BJ (cell line): ENCODE measurements around the gene GTF2IRD1. TPM values are rescaled to one million over a fixed set of nuclear protein-coding genes. Genes with fewer than 3 reads are reported as not detected.

ENCODE experiments used
- CTCF ChIA-PET: fragments of 350-600 bp; formaldehyde crosslinking; extraction: SDS; loops from one replicate; lab custom pipeline; 2021; ENCODE audit warnings: antibody characterized with exemption, inconsistent platforms; lab: Yijun Ruan, JAX
- POLR2A ChIA-PET: fragments of 300-600 bp; sonication (Branson Sonifier 250); formaldehyde crosslinking; extraction: SDS; loops from one replicate; lab custom pipeline; 2021; ENCODE audit warnings: antibody characterized with exemption; lab: Charles Lee
- DNase-seq: peaks from one replicate; pipeline ENCODE4 v3.0.0-alpha.2; 2011; ENCODE audit warnings: low read depth
- H3K27me3 ChIP-seq: 2 replicates; pipeline ENCODE4 v1.6.0; 2011; ENCODE audit warnings: low read length; ENCODE audit not compliant: control insufficient read depth, insufficient read depth
- H3K36me3 ChIP-seq: 2 replicates; pipeline ENCODE4 v1.5.1; 2011; ENCODE audit warnings: low read length; ENCODE audit not compliant: control insufficient read depth, insufficient read depth
- H3K4me3 ChIP-seq: 2 replicates; pipeline ENCODE4 v1.5.1; 2011; ENCODE audit warnings: low read depth, mild to moderate bottlenecking, control low read depth, low read length
- polyA plus RNA-seq: library from polyadenylated mRNA; depleted of rRNA; stranded (reverse); fragments of >200 nt; gene quantifications from 2 replicates; pipeline ENCODE4 v1.2.3, GENCODE V29; 2011
- TF ChIP-seq, protein P1 (sequence below): IDR thresholded peaks from 2 replicates; pipeline ENCODE4 v1.5.1; 2011; ENCODE audit warnings: low read depth, mild to moderate bottlenecking, control low read depth, inconsistent platforms, low read length, moderate library complexity; ENCODE audit not compliant: insufficient read depth

GTF2IRD1 gene
- polyA plus RNA-seq, 1 experiment = 29.0 TPM

DNA sequence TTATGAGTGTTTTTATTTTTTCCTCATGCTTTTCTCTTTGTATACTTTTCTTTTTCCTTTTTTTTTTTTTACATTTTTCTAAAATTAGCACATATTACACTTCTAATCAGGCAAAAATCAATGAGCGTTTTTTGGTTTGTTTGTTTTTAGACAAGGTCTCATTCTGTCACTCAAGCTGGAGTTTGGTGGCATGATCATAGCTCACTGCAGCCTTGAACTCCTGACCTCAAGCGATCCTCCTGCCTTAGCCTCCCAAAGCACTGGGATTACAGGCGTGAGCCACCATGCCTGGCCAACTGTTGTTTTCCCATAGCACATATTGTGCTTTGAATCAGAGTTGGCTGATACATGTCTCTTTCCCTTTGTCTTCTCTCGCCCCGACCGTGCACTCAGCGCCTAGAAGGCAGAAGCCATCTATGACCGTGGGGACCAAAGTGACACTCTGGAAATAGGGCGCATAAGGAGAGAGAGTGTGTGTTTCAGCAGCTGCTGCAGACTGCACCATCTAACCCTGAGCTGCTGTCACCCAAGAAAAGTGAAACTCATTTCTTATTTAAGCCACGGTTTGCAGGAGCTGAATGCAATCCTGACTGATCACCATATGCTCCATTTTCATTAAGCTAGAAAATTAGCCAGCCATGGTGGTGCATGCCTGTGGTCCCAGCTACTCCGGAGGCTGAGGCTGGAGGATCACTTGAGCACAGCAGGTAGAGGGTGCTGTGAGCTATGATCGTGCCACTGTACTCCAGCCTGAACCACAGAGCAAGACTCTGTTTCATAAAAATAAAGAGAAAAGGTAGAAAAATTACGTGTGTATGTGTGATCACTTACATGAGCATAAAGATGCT lies 162.5 kb downstream of the GTF2IRD1 start:
- ChIA-PET POLR2A (no interaction called here), CTCF (interaction anchor here (0.6 kb wide), 2 partner anchors 70 to 157 kb away, joined by 3 read pairs; no protein-coding TSS in a partner anchor)
- H3K27me3 ChIP-seq = no peaks in the 10 kb centered on the region
- H3K4me3 ChIP-seq = no peak overlapping the region
- DNase-seq = no peak
- TF ChIP-seq, protein P1, sequence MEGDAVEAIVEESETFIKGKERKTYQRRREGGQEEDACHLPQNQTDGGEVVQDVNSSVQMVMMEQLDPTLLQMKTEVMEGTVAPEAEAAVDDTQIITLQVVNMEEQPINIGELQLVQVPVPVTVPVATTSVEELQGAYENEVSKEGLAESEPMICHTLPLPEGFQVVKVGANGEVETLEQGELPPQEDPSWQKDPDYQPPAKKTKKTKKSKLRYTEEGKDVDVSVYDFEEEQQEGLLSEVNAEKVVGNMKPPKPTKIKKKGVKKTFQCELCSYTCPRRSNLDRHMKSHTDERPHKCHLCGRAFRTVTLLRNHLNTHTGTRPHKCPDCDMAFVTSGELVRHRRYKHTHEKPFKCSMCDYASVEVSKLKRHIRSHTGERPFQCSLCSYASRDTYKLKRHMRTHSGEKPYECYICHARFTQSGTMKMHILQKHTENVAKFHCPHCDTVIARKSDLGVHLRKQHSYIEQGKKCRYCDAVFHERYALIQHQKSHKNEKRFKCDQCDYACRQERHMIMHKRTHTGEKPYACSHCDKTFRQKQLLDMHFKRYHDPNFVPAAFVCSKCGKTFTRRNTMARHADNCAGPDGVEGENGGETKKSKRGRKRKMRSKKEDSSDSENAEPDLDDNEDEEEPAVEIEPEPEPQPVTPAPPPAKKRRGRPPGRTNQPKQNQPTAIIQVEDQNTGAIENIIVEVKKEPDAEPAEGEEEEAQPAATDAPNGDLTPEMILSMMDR = no peak
- H3K36me3 ChIP-seq = no peaks in the 10 kb centered on the region

DNA sequence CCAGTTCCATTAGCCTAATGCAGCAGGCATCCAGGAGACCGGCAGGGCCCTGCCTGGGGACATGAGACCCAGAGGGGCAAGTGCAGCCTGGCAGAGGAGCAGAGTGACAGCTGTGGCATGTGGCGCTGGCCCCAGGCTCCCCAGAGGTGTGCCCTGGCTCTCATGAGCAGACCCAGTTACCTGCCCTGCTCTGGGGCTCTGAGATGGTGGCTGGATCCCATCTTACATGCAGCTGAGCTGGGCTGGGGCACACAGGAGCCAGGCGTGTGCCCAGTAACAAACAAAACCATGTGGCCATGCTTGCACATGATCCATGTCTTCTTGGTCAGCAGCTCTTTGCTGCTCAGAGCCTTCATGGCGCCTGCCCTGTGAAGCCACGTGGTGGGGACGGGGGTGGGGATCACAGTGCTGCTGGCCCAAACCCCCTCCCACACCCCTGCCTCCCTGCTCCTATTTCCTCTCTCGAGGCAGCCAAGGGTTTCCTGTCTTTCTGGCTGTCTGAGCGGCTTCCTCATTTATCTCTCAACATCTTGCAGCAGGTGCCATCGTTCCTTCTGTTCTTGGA lies 163.6 kb downstream of the GTF2IRD1 start:
- DNase-seq = no peak
- TF ChIP-seq, protein P1 = no peak
- no peaks in the 10 kb centered on the region for H3K27me3 ChIP-seq
- CTCF ChIA-PET = no interaction called here
- no peak overlapping the region for H3K4me3 ChIP-seq
- H3K36me3 ChIP-seq = no peaks in the 10 kb centered on the region
- POLR2A ChIA-PET = no interaction called here

DNA sequence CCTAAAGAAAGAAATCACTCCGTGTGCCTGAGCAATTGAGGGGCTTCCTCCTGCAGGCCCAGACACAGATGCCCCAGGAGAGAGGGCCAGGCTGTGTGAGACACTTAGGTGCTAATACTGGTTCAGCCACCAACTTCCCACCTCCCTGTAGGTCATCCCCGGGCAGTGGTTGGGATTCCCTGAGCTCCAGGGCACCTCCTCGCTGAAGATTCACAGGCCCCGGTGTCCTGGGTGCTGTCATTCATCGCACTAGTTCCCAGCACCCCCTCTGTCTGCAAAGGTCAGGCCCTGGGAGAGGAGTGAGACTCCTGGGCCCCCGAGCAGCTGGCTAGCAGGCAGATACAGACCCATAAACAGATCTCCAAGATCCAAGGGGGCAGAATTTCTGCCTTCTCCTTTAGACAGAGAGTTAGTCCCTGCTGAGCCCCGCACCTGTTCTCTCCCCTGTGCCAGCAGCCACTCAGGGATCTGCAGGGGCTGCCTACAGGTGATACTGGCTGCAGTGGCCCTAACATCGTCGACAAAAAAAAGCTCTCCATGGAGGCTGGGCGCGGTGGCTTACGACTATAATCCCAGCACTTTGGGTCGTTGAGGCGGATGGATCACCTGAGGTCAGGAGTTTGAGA lies 165.6 kb downstream of the GTF2IRD1 start:
- ChIA-PET CTCF (interaction anchor here (0.6 kb wide), 1 partner anchor 39 kb away, joined by 6 read pairs; no protein-coding TSS in a partner anchor), POLR2A (no interaction called here)
- Histone ChIP-seq H3K4me3 (no peak overlapping the region), H3K27me3 (no peaks in the 10 kb centered on the region), H3K36me3 (no peaks in the 10 kb centered on the region)
- TF ChIP-seq, protein P1 = no peak
- no peak for DNase-seq

DNA sequence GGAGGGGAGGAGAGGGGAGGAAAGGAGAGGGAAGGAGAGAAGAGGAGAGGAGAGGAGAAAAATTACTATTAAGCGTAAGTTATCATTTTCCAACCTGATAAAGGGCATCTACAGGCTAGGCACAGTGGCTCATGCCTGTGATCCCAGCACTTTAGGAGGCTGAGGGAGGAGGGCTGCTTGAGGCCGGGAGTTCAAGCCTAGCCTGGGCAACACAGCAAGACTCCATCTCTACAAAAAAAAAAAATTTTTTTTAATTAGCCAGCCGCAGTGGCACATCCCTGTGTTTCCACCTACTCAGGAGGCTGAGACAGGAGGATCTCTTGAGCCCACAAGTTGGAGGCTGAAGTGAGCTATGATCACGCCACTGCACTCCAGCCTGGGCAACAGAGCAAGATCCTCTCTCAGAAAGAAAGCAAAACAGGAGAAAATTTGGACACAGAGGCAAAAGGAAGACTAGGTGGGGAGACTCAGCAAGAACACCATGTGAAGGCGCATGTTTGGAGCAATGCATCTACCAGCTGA lies 168.6 kb downstream of the GTF2IRD1 start:
- no peaks in the 10 kb centered on the region for H3K36me3 ChIP-seq
- ChIA-PET CTCF (interaction anchor here (0.8 kb wide), 1 partner anchor 14 kb away, joined by 3 read pairs; no protein-coding TSS in a partner anchor), POLR2A (no interaction called here)
- H3K4me3 ChIP-seq = no peak overlapping the region
- TF ChIP-seq, protein P1 = no peak
- no peak for DNase-seq
- H3K27me3 ChIP-seq = no peaks in the 10 kb centered on the region

DNA sequence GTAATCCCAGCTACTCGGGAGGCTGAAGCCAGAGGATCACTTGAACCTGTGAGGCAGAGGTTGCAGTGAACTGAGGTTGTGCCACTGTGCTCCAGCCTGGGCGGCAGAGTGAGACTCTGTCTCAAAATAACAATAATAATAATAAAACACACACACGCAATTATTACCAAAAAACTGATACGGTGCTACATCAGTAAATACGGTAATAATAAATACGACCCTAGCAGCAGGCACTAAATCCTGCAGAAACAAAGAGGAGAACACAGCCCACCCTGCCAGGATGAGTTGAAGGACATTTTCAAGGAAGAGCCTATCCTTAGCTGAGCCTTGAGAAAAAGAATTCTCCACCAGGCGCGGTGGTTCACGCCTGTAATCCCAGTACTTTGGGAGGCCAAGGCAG lies 169.4 kb downstream of the GTF2IRD1 start:
- POLR2A ChIA-PET = no interaction called here
- Histone ChIP-seq H3K27me3 (no peaks in the 10 kb centered on the region), H3K36me3 (no peaks in the 10 kb centered on the region), H3K4me3 (no peak overlapping the region)
- TF ChIP-seq, protein P1 = no peak
- DNase-seq = no peak
- CTCF ChIA-PET = no interaction called here
